K562 (cell line): Measurements from ENCODE around the gene HAUS7. TPM values are rescaled to one million over a fixed set of nuclear protein-coding genes. Genes with fewer than 3 reads are reported as not detected.

Experiments used
- ATAC-seq: fragments of 200-7000 bp; cut with Tn5 transposase; 3 replicates; pipeline ENCODE4 v1.9.1; 2020; ENCODE audit warnings: moderate library complexity
- BruUV-seq: library from RNA; stranded (reverse); fragments of 400-500 nt; replicated peaks from 2 replicates; lab custom pipeline; 2021; lab: Mats Ljungman, UMichigan
- CTCF ChIA-PET: fragments of 300-600 bp; formaldehyde crosslinking; extraction: SDS; loops from one replicate; lab custom pipeline; 2021; ENCODE audit warnings: low intra/inter-chr PET ratio; lab: Yijun Ruan, JAX
- POLR2A ChIA-PET: fragments of 300-600, 350-650 bp; sonication (Branson Sonifier 250); formaldehyde crosslinking; extraction: SDS; loops from one replicate; lab custom pipeline; 2021; ENCODE audit warnings: antibody characterized with exemption, inconsistent platforms; lab: Yijun Ruan, JAX
- DNase-seq, 4 experiments: peaks; one replicate each; pipeline versions ENCODE4 v3.0.0 to v3.0.0-alpha.2; 2011 to 2018; ENCODE audit warnings: low spot score in 3 of 4, mixed read lengths in 3 of 4; ENCODE audit errors: extremely low read depth in 1 of 4
- FAIRE-seq: peaks from 2 replicates; lab custom pipeline; 2011; peaks lifted over from hg19 to GRCh38; lab: Jason Lieb, UNC
- H2AFZ ChIP-seq: 2 replicates; pipeline ENCODE4 v1.6.0; 2011; ENCODE audit warnings: low read depth, low read length, control low read depth, inconsistent platforms
- H3K27ac ChIP-seq: fragments of 200-600 bp; 3 replicates; pipeline ENCODE4 v1.8.0; 2011; ENCODE audit warnings: low read depth, mild to moderate bottlenecking, control low read depth, inconsistent platforms, low read length, moderate library complexity, mixed read lengths; ENCODE audit errors: extremely low read depth
- H3K27me3 ChIP-seq, 2 experiments: fragments of 300-600 bp in 1 of 2; 2 replicates in 1 of 2; 3 replicates in 1 of 2; pipeline versions ENCODE4 v1.6.0 to v1.8.0; 2011; ENCODE audit warnings: inconsistent platforms in 2 of 2, low read length in 2 of 2, mild to moderate bottlenecking in 1 of 2, mixed read lengths in 1 of 2, moderate library complexity in 1 of 2; ENCODE audit not compliant: control insufficient read depth in 2 of 2, insufficient read depth in 2 of 2
- H3K36me3 ChIP-seq: fragments of 300-600 bp; 3 replicates; pipeline ENCODE4 v1.8.0; 2011; ENCODE audit warnings: mild to moderate bottlenecking, low read length, inconsistent platforms; ENCODE audit not compliant: control insufficient read depth, insufficient read depth
- H3K4me1 ChIP-seq, 2 experiments: fragments of 200-600 bp in 1 of 2; replicated peaks in 1 of 2; 2 replicates in 1 of 2; 3 replicates in 1 of 2; pipeline versions ENCODE4 v1.5.1 to v1.8.0; 2011; ENCODE audit warnings: inconsistent platforms in 2 of 2, low read length in 2 of 2, mild to moderate bottlenecking in 1 of 2, mixed read lengths in 1 of 2, moderate library complexity in 1 of 2; ENCODE audit not compliant: control insufficient read depth in 2 of 2, insufficient read depth in 2 of 2
- H3K4me2 ChIP-seq: 2 replicates; pipeline ENCODE4 v1.6.1; 2011; ENCODE audit warnings: low read length, control low read depth, inconsistent platforms, mixed read lengths; ENCODE audit not compliant: insufficient read depth
- H3K4me3 ChIP-seq: fragments of 200-600 bp; sonication (generic), shearing (Covaris generic); 2 replicates; pipeline ENCODE4 v1.5.1; 2016; ENCODE audit warnings: control low read depth, inconsistent platforms
- H3K79me2 ChIP-seq: fragments of 200-600 bp; 3 replicates; pipeline ENCODE4 v1.8.0; 2011; ENCODE audit warnings: low read length, inconsistent platforms; ENCODE audit not compliant: control insufficient read depth, insufficient read depth
- H3K9ac ChIP-seq, 2 experiments: 2 replicates each; pipeline versions ENCODE4 v1.6.0 to v1.6.1; 2011; ENCODE audit warnings: low read depth in 2 of 2, low read length in 2 of 2, control low read depth in 1 of 2, inconsistent platforms in 1 of 2, mild to moderate bottlenecking in 1 of 2, mixed read lengths in 1 of 2; ENCODE audit not compliant: insufficient read depth in 1 of 2
- H3K9me1 ChIP-seq: one replicate; pipeline ENCODE4 v1.6.0; 2011; ENCODE audit warnings: inconsistent platforms, mild to moderate bottlenecking, low read length, moderate library complexity; ENCODE audit not compliant: control insufficient read depth, insufficient read depth
- H3K9me3 ChIP-seq: replicated peaks from 2 replicates; pipeline ENCODE4 v1.5.1; 2011; ENCODE audit warnings: low read depth, low read length, inconsistent platforms; ENCODE audit not compliant: control insufficient read depth, insufficient read depth
- H4K20me1 ChIP-seq: replicated peaks from 2 replicates; pipeline ENCODE4 v1.6.1; 2011; ENCODE audit warnings: low read length, inconsistent platforms, mixed read lengths; ENCODE audit not compliant: control insufficient read depth, insufficient read depth
- ARID1B ChIP-seq: fragments of 450-650 bp; IDR thresholded peaks from 2 replicates; pipeline ENCODE4 v1.6.1; 2016; ENCODE audit warnings: antibody characterized with exemption, mild to moderate bottlenecking, inconsistent platforms
- BRD9 ChIP-seq: fragments of 450-650 bp; IDR thresholded peaks from 2 replicates; pipeline ENCODE4 v1.6.1; 2018; ENCODE audit warnings: low read depth; ENCODE audit not compliant: partially characterized antibody
- CSDE1 ChIP-seq, 2 experiments: fragments of 450-650 bp; IDR thresholded peaks; 2 replicates each; pipeline ENCODE4 v1.6.1; 2016; ENCODE audit warnings: mild to moderate bottlenecking in 1 of 2
- E2F1 ChIP-seq: sonication (generic); formaldehyde crosslinking; IDR thresholded peaks from 2 replicates; pipeline ENCODE4 v1.8.1; 2023; ENCODE audit warnings: mild to moderate bottlenecking, missing genetic modification reagents, moderate library complexity
- E2F5 ChIP-seq: sonication (generic); formaldehyde crosslinking; IDR thresholded peaks from 2 replicates; pipeline ENCODE4 v1.8.0; 2022; ENCODE audit warnings: mild to moderate bottlenecking, missing genetic modification reagents
- FOSL1 ChIP-seq: fragments of 200-800 bp; sonication (Bioruptor generic); conservative IDR thresholded peaks from 2 replicates; pipeline ENCODE4 v1.6.1; 2016; ENCODE audit warnings: missing genetic modification characterization, missing compliant biosample characterization
- FOXK2 ChIP-seq, 2 experiments: fragments of 450-650 bp; IDR thresholded peaks in 1 of 2; conservative IDR thresholded peaks in 1 of 2; 2 replicates each; pipeline ENCODE4 v1.6.1; 2016; ENCODE audit warnings: low read depth in 2 of 2, mild to moderate bottlenecking in 1 of 2
- FOXP4 ChIP-seq: sonication (generic); formaldehyde crosslinking; IDR thresholded peaks from 2 replicates; pipeline ENCODE4 v1.8.0; 2022; ENCODE audit warnings: mild to moderate bottlenecking, missing genetic modification reagents, borderline replicate concordance
- GATAD2B ChIP-seq: fragments of 450-650 bp; IDR thresholded peaks from 2 replicates; pipeline ENCODE4 v1.6.1; 2017; ENCODE audit warnings: mild to moderate bottlenecking, borderline replicate concordance
- HMG20B ChIP-seq: fragments of 250-450 bp; sonication (Bioruptor Pico); IDR thresholded peaks from 2 replicates; pipeline ENCODE4 v1.5.0; 2021; ENCODE audit warnings: mild to moderate bottlenecking
- MTA2 ChIP-seq: fragments of 450-650 bp; IDR thresholded peaks from 2 replicates; pipeline ENCODE4 v1.6.1; 2016; ENCODE audit warnings: low read depth
- SAFB ChIP-seq: fragments of 200-400 bp; formaldehyde crosslinking; IDR thresholded peaks from 2 replicates; pipeline ENCODE4 v1.6.1; 2017; ENCODE audit warnings: low read depth, low read length, borderline replicate concordance
- SMARCC2 ChIP-seq: fragments of 450-650 bp; IDR thresholded peaks from 2 replicates; pipeline ENCODE4 v1.6.1; 2017; ENCODE audit warnings: antibody characterized with exemption, moderate library complexity, mild to moderate bottlenecking, low read depth
- STAT5A ChIP-seq: IDR thresholded peaks from 2 replicates; pipeline ENCODE4 v1.6.1; 2012; ENCODE audit warnings: low read length, inconsistent platforms, borderline replicate concordance
- ZNF263 ChIP-seq: sonication (generic); formaldehyde crosslinking; IDR thresholded peaks from 2 replicates; pipeline ENCODE4 v1.8.0; 2022; ENCODE audit warnings: mild to moderate bottlenecking, missing genetic modification reagents, borderline replicate concordance
- ZNF354B ChIP-seq: fragments of 250-450 bp; sonication (Bioruptor Pico); IDR thresholded peaks from 2 replicates; pipeline ENCODE4 v1.4.0; 2020
- WGBS: fragments of 100-300 bp; shearing (Covaris generic); methylation state at CpG from one replicate; pipeline ENCODE4 v1.1.6; 2016; ENCODE audit warnings: low coverage, mixed read lengths; ENCODE audit not compliant: insufficient coverage; ENCODE audit errors: missing lambda C conversion rate; 5-methylcytosine and 5-hydroxymethylcytosine counted together
- in situ Hi-C: fragments of 300-500 bp; cut with MboI; formaldehyde crosslinking; loops from 4 replicates; pipeline ENCODE4 v1.15.0; 2018; ENCODE audit warnings: inconsistent platforms, mixed read lengths
- intact Hi-C: fragments of 100-400 bp; cut with micrococcal nuclease; formaldehyde crosslinking; loops from 2 replicates; pipeline ENCODE4 v1.14.2; 2022
- polyA plus RNA-seq, 8 experiments: library from polyadenylated mRNA; depleted of rRNA in 4 of 8; stranded (reverse) in 5 of 8; unstranded in 3 of 8; fragments of >200 nt; fragmentation: Nextera tagmentation in 2 of 8; fragmentation: Illumina TruSeq in 1 of 8; extraction: Ambion mirVana in 2 of 8; extraction: Trizol in 1 of 8; gene quantifications; 2 replicates each; pipeline versions ENCODE4 v1.2.1 to v1.2.3, GENCODE V29; 2011 to 2014; ENCODE audit warnings: inconsistent platforms in 1 of 8, missing spikeins in 1 of 8
- total RNA-seq, 7 experiments: library from RNA; depleted of rRNA in 6 of 7; stranded (reverse); fragments of >200 nt in 6 of 7; fragmentation: Illumina TruSeq in 2 of 7; extraction: Trizol in 2 of 7; gene quantifications; 2 replicates each; pipeline versions ENCODE4 v1.2.1 to v1.2.3, GENCODE V29; 2011 to 2021; ENCODE audit warnings: low replicate concordance in 1 of 7
- TF ChIP-seq, protein P1 (sequence below), 3 experiments: fragments of 200-800 bp in 1 of 3; sonication (Bioruptor generic) in 1 of 3; sonication (generic) in 1 of 3; formaldehyde crosslinking in 1 of 3; IDR thresholded peaks; 2 replicates each; pipeline versions ENCODE4 v1.6.1 to v1.8.0; 2016 to 2022; ENCODE audit warnings: mild to moderate bottlenecking in 2 of 3, missing compliant biosample characterization in 2 of 3, missing genetic modification characterization in 2 of 3, missing genetic modification reagents in 1 of 3
- TF ChIP-seq, protein P2 (sequence below): sonication (generic); formaldehyde crosslinking; IDR thresholded peaks from 2 replicates; pipeline ENCODE4 v1.9.0; 2022; ENCODE audit warnings: mild to moderate bottlenecking, missing genetic modification reagents

The HAUS7 gene
- total and polyA plus RNA-seq, 9 of the 15 experiments (the other 6 are each of a cell fraction or from before 2014, with no cell fraction given): 10.0 to 94.9 (median 48.8) TPM

DNA sequence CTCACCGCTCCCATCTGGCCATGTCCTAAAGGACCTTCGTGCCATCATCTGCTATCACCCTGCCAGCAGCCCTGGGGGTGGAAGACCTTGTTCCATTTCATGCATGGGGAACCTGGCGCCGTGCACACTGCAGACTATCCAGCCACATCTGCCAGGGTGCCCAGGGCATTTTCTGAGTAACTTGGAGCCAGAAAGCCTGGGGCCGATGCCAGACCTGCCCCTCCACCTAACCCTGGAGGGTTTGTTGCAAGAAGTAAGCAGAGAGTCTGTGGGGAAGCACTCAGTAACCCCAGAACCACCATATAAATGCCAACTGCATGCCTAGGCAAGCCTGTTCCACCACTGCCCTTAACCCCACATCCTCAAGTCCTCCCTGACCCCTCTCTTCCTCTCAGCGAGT lies 7.3 kb downstream of the HAUS7 start:
- Histone ChIP-seq H3K9ac (no peak overlapping the region), H3K9me3 (no peaks in the 10 kb centered on the region), H3K4me2 (no peak overlapping the region), H3K9me1 (peaks cover 3% of the 10 kb centered on the region), H2AFZ (no peak overlapping the region), H3K27me3 (no peaks in the 10 kb centered on the region), H3K4me1 (peaks cover 0 to 10% of the 10 kb centered on the region in 2 experiments; a peak in 2 of 5 replicates), H3K79me2 (peaks cover 6% of the 10 kb centered on the region; the same call in 2 of the 3 replicates), H3K27ac (no peak overlapping the region), H4K20me1 (peaks cover 11% of the 10 kb centered on the region; the same call in 1 of the 2 replicates), H3K36me3 (peaks cover 86% of the 10 kb centered on the region), H3K4me3 (no peak overlapping the region)
- ATAC-seq (no peak), DNase-seq (no peak), FAIRE-seq (no peak)
- CTCF ChIA-PET: no interaction called here
- in situ Hi-C loops: no loop called here
- POLR2A ChIA-PET: no interaction called here
- 96% methylated on average over 5 of the region's 6 CpGs for WGBS
- intact Hi-C loops: no loop called here
- BruUV-seq: no TSS peak
- TF ChIP-seq HMG20B (no peak), SMARCC2 (no peak), ZNF263 (CRISPR knock-in tag) (no peak), FOXK2 (conservative IDR thresholded peaks at IDR 0.05 in 1 of 2, IDR thresholded peaks at IDR 0.05 in 1 of 2; ENCODE audit: low read depth in 2 of 2) (no peak), FOSL1 (tag) (no peak), BRD9 (no peak), GATAD2B (no peak), ZNF354B (CRISPR knock-in tag) (no peak), SAFB (no peak), MTA2 (no peak), ARID1B (no peak), E2F5 (CRISPR knock-in tag) (no peak), CSDE1 (IDR thresholded peaks at IDR 0.05) (no peak), STAT5A (no peak), FOXP4 (CRISPR knock-in tag) (no peak), E2F1 (CRISPR knock-in tag) (no peak)
- TF ChIP-seq, protein P1, sequence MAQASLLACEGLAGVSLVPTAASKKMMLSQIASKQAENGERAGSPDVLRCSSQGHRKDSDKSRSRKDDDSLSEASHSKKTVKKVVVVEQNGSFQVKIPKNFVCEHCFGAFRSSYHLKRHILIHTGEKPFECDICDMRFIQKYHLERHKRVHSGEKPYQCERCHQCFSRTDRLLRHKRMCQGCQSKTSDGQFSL (CRISPR knock-in tag; IDR thresholded peaks at IDR 0.05): no peak
- TF ChIP-seq, protein P1 (tag; IDR thresholded peaks at IDR 0.05): no peak
- TF ChIP-seq, protein P2, sequence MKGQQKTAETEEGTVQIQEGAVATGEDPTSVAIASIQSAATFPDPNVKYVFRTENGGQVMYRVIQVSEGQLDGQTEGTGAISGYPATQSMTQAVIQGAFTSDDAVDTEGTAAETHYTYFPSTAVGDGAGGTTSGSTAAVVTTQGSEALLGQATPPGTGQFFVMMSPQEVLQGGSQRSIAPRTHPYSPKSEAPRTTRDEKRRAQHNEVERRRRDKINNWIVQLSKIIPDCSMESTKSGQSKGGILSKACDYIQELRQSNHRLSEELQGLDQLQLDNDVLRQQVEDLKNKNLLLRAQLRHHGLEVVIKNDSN (CRISPR knock-in tag): no peak
